B cell (primary cell): ENCODE results near the gene RABGAP1L. TPM values are rescaled to one million over a fixed set of nuclear protein-coding genes. Genes with fewer than 3 reads are reported as not detected.
"Not testable (repeated sequence)": the region's sequence is repeated elsewhere in the genome, so short reads cannot be mapped to it uniquely, and the experiment has no call there.

ENCODE experiments used
- ATAC-seq: fragments of 200-7000 bp; cut with Tn5 transposase; one replicate; pipeline ENCODE4 v1.10.0; 2021; ENCODE audit warnings: low read depth, mild to moderate bottlenecking, moderate number of reproducible peaks, moderate library complexity
- CTCF ChIA-PET: fragments of 350-600 bp; sonication (Branson Sonifier 250); formaldehyde crosslinking; loops from one replicate; lab custom pipeline; 2021; ENCODE audit warnings: antibody characterized with exemption, inconsistent platforms; lab: Charles Lee
- POLR2A ChIA-PET: fragments of 350-600 bp; sonication (Branson Sonifier 250); formaldehyde crosslinking; loops from one replicate; lab custom pipeline; 2021; ENCODE audit warnings: antibody characterized with exemption; lab: Charles Lee
- DNase-seq: peaks from one replicate; pipeline ENCODE4 v3.0.0; 2013
- H2AFZ ChIP-seq: 2 replicates; pipeline ENCODE4 v1.6.1; 2012; ENCODE audit warnings: mild to moderate bottlenecking, low read depth, low read length; ENCODE audit not compliant: insufficient read depth, poor library complexity, severe bottlenecking
- H3K27ac ChIP-seq, 2 donors: 1 replicate in 1 of 2; 2 replicates in 1 of 2; pipeline ENCODE4 v1.5.1; 2012 to 2013; ENCODE audit warnings: low read length in 2 of 2, mild to moderate bottlenecking in 2 of 2, moderate library complexity in 1 of 2
- H3K27me3 ChIP-seq, 4 experiments: fragments of 200-600 bp in 1 of 4; sonication (generic) in 1 of 4; replicated peaks in 1 of 4; 1 replicate in 2 of 4; 2 replicates in 2 of 4; pipeline versions ENCODE4 v1.6.1 to v1.7.0; 2013 to 2016; ENCODE audit warnings: low read length in 3 of 4, mild to moderate bottlenecking in 2 of 4, mixed read lengths in 1 of 4, moderate library complexity in 1 of 4; ENCODE audit not compliant: insufficient read depth in 4 of 4, control insufficient read depth in 3 of 4; ENCODE audit errors: control extremely low read depth in 1 of 4
- H3K36me3 ChIP-seq, 2 experiments: replicated peaks in 1 of 2; 1 replicate in 1 of 2; 2 replicates in 1 of 2; pipeline versions ENCODE4 v1.6.1 to v1.7.1; 2013; ENCODE audit warnings: low read length in 1 of 2; ENCODE audit not compliant: insufficient read depth in 2 of 2, control insufficient read depth in 1 of 2; ENCODE audit errors: control extremely low read depth in 1 of 2, extremely low read depth in 1 of 2
- H3K4me1 ChIP-seq, 2 donors: fragments of 200-600 bp in 1 of 2; sonication (generic) in 1 of 2; 1 replicate in 1 of 2; 2 replicates in 1 of 2; pipeline versions ENCODE4 v1.5.1 to v1.6.1; 2013 to 2017; ENCODE audit warnings: low read length in 2 of 2; ENCODE audit not compliant: control insufficient read depth in 2 of 2, insufficient read depth in 2 of 2
- H3K4me2 ChIP-seq: replicated peaks from 2 replicates; pipeline ENCODE3; 2012; ENCODE audit warnings: mild to moderate bottlenecking, low read depth, low read length; ENCODE audit not compliant: poor library complexity, severe bottlenecking
- H3K4me3 ChIP-seq, 5 experiments: fragments of 200-600 bp in 1 of 5; sonication (generic) in 1 of 5; 1 replicate in 3 of 5; 2 replicates in 2 of 5; pipeline versions ENCODE4 v1.5.1 to v1.7.0; 2011 to 2016; ENCODE audit warnings: low read length in 4 of 5, mild to moderate bottlenecking in 4 of 5, low read depth in 2 of 5, control low read depth in 1 of 5, moderate library complexity in 1 of 5; ENCODE audit not compliant: insufficient read depth in 1 of 5; ENCODE audit errors: control extremely low read depth in 1 of 5, extremely low read depth in 1 of 5
- H3K79me2 ChIP-seq: fragments of 200-600 bp; sonication (generic); one replicate; pipeline ENCODE4 v1.6.0; 2016; ENCODE audit warnings: low read length; ENCODE audit not compliant: control insufficient read depth, insufficient read depth
- H3K9ac ChIP-seq: fragments of 200-600 bp; sonication (generic); 2 replicates; pipeline ENCODE4 v1.6.1; 2017; ENCODE audit warnings: mild to moderate bottlenecking, low read length, moderate library complexity
- H3K9me3 ChIP-seq, 3 donors: one replicate each; pipeline versions ENCODE4 v1.6.1 to v1.7.1; 2013; ENCODE audit warnings: low read length in 2 of 3; ENCODE audit not compliant: control insufficient read depth in 2 of 3, insufficient read depth in 1 of 3; ENCODE audit errors: control extremely low read depth in 1 of 3
- H4K20me1 ChIP-seq: 2 replicates; pipeline ENCODE4 v1.6.0; 2012; ENCODE audit warnings: mild to moderate bottlenecking, low read length; ENCODE audit not compliant: insufficient read depth, control insufficient read depth, poor library complexity, severe bottlenecking
- H3K27ac Mint-ChIP-seq: one replicate; pipeline ENCODE4 v1.8.0; 2021; ENCODE audit warnings: mixed read lengths
- H3K27me3 Mint-ChIP-seq: one replicate; pipeline ENCODE4 v1.8.0; 2021; ENCODE audit warnings: mixed read lengths
- H3K4me1 Mint-ChIP-seq: one replicate; pipeline ENCODE4 v1.8.0; 2021; ENCODE audit warnings: mixed read lengths
- H3K4me3 Mint-ChIP-seq: one replicate; pipeline ENCODE4 v1.8.0; 2021; ENCODE audit warnings: mixed read lengths
- H3K9me3 Mint-ChIP-seq: one replicate; pipeline ENCODE4 v1.8.0; 2022; ENCODE audit warnings: mixed read lengths; ENCODE audit not compliant: insufficient read depth
- EZH2 ChIP-seq: IDR thresholded peaks from 2 replicates; pipeline ENCODE4 v1.6.1; 2012; ENCODE audit warnings: borderline replicate concordance, low read depth, mild to moderate bottlenecking, moderate library complexity, low read length; ENCODE audit not compliant: insufficient read depth, poor library complexity, severe bottlenecking
- WGBS: methylation state at CpG from one replicate; pipeline ENCODE4 v1.1.5; 2013; ENCODE audit warnings: missing lambda C conversion rate; ENCODE audit not compliant: insufficient coverage; 5-methylcytosine and 5-hydroxymethylcytosine counted together
- intact Hi-C: fragments of 100-400 bp; cut with micrococcal nuclease; formaldehyde crosslinking; loops from one replicate; pipeline ENCODE4 v1.10.0; 2022
- polyA plus RNA-seq: library from polyadenylated mRNA; depleted of rRNA; stranded (reverse); fragments of >200 nt; gene quantifications from 2 replicates; pipeline ENCODE4 v1.2.3, GENCODE V29; 2012
- total RNA-seq, 2 donors: library from RNA; stranded (reverse); fragments of 120-200 nt in 1 of 2; gene quantifications; 1 replicate in 1 of 2; 2 replicates in 1 of 2; pipeline versions ENCODE4 v1.2.3 to v1.2.4, GENCODE V29; 2013 to 2022
- TF ChIP-seq, protein P1 (sequence below): fragments of 200-600 bp; IDR thresholded peaks from one replicate; pipeline ENCODE4 v1.8.0; 2022; ENCODE audit warnings: antibody characterized with exemption, mild to moderate bottlenecking

The RABGAP1L gene
- total and polyA plus RNA-seq, 2 donors (not counting 1 experiment from before 2014, with no cell fraction given), result 34.9 to 159 TPM

DNA sequence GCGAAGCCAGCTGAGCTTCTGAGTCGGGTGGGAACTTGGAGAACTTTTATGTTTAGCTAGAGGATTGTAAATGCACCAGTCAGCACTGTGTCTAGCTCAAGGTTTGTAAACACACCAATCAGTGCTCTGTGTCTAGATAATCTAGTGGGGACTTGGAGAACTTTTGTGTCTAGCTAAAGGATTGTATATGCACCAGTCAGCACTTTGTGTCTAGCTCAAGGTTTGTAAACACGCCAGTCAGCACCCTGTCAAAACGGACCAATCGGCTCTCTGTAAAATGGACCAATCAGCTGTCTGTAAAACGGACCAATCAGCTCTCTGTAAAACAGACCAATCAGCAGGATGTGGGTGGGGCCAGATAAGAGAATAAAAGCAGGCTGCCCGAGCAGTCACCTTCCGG, 552.5 kb downstream of the RABGAP1L start:
- H3K79me2 ChIP-seq, ATAC-seq, H3K9me3 Mint-ChIP-seq, H3K4me2 ChIP-seq, H3K27me3 ChIP-seq, H3K4me3 ChIP-seq, H2AFZ ChIP-seq, H3K27me3 Mint-ChIP-seq, H3K4me3 Mint-ChIP-seq, intact Hi-C loops, DNase-seq, H4K20me1 ChIP-seq, H3K4me1 Mint-ChIP-seq, H3K9ac ChIP-seq, H3K4me1 ChIP-seq, H3K27ac Mint-ChIP-seq, H3K27ac ChIP-seq, POLR2A ChIA-PET: not testable (repeated sequence)
- 99% methylated on average over 8 of the region's 8 CpGs for WGBS
- H3K9me3 ChIP-seq, result peaks cover 0 to 23% (median 0%) of the 10 kb centered on the region in 3 donors
- CTCF ChIA-PET, result interaction anchor here (1.1 kb wide), 1 partner anchor 14 kb away, joined by 4 read pairs; no protein-coding TSS in a partner anchor
- peaks cover 0 to 12% of the 10 kb centered on the region in 2 experiments for H3K36me3 ChIP-seq

DNA sequence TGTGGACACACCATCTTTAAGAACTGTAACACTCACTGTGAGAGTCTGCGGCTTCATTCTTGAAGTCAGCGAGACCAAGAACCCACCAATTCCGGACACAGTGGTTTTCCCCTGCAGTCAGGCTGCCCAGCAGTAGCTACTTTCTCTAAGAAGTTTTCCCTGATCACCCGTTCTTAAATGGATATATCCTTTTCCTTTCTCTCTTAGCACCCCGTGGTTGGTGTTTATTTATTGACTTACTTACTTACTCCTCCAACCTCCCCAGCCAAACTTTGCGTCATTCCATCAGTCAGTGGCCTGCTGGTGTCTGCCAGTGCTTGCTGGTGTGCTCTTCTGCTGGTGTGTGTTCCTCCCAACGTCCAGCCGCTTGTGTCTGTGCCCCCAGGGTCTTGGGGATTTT, 553.2 kb downstream of the RABGAP1L start:
- peaks cover 3% of the 10 kb centered on the region for H3K9me3 Mint-ChIP-seq
- H3K4me3 Mint-ChIP-seq, result no peak overlapping the region
- no peak overlapping the region for H2AFZ ChIP-seq
- H3K4me1 ChIP-seq, result no peaks in the 10 kb centered on the region
- no peak overlapping the region for H3K4me3 ChIP-seq
- H3K79me2 ChIP-seq, result no peaks in the 10 kb centered on the region
- H4K20me1 ChIP-seq, result no peaks in the 10 kb centered on the region
- no peak for TF ChIP-seq EZH2
- TF ChIP-seq, protein P1, sequence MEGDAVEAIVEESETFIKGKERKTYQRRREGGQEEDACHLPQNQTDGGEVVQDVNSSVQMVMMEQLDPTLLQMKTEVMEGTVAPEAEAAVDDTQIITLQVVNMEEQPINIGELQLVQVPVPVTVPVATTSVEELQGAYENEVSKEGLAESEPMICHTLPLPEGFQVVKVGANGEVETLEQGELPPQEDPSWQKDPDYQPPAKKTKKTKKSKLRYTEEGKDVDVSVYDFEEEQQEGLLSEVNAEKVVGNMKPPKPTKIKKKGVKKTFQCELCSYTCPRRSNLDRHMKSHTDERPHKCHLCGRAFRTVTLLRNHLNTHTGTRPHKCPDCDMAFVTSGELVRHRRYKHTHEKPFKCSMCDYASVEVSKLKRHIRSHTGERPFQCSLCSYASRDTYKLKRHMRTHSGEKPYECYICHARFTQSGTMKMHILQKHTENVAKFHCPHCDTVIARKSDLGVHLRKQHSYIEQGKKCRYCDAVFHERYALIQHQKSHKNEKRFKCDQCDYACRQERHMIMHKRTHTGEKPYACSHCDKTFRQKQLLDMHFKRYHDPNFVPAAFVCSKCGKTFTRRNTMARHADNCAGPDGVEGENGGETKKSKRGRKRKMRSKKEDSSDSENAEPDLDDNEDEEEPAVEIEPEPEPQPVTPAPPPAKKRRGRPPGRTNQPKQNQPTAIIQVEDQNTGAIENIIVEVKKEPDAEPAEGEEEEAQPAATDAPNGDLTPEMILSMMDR, result no peak
- H3K27ac Mint-ChIP-seq, result no peak overlapping the region
- no peaks in the 10 kb centered on the region for H3K27me3 Mint-ChIP-seq
- no peaks in the 10 kb centered on the region for H3K4me1 Mint-ChIP-seq
- DNase-seq (no peak), ATAC-seq (no peak)
- no peak overlapping the region for H3K27ac ChIP-seq
- H3K4me2 ChIP-seq, result no peak overlapping the region
- intact Hi-C loops, result no loop called here
- H3K36me3 ChIP-seq, result peaks cover 0 to 7% of the 10 kb centered on the region in 2 experiments
- WGBS, result 100% methylated on average over 7 of the region's 8 CpGs
- H3K9me3 ChIP-seq, result peaks cover 0 to 23% (median 0%) of the 10 kb centered on the region in 3 donors
- no peak overlapping the region for H3K9ac ChIP-seq
- CTCF ChIA-PET, result interaction anchor here (1.1 kb wide), 1 partner anchor 14 kb away, joined by 4 read pairs; no protein-coding TSS in a partner anchor
- POLR2A ChIA-PET, result no interaction called here
- no peaks in the 10 kb centered on the region for H3K27me3 ChIP-seq
